SU-DHL-6 (cell line): Measurements from ENCODE around the gene SHISAL2A.

ENCODE experiments used
- H2AFZ ChIP-seq: fragments of 200-600 bp; sonication (generic); 2 replicates; pipeline ENCODE4 v1.6.1; 2014; ENCODE audit warnings: low read depth, mild to moderate bottlenecking, moderate library complexity, mixed read lengths, antibody characterized with exemption, low read length; ENCODE audit not compliant: severe bottlenecking
- H3F3A ChIP-seq: fragments of 200-600 bp; shearing (Covaris generic); 2 replicates; pipeline ENCODE4 v1.6.0; 2016; ENCODE audit warnings: antibody characterized with exemption, mild to moderate bottlenecking; ENCODE audit not compliant: insufficient read depth
- H3K27ac ChIP-seq: fragments of 200-600 bp; sonication (generic); 2 replicates; pipeline ENCODE4 v1.5.1; 2016; ENCODE audit warnings: low read depth, mild to moderate bottlenecking, low read length, moderate library complexity, mixed read lengths
- H3K27me3 ChIP-seq: fragments of 200-600 bp; sonication (generic), shearing (Covaris generic); 2 replicates; pipeline ENCODE4 v1.6.0; 2014; ENCODE audit warnings: mild to moderate bottlenecking, low read length
- H3K36me3 ChIP-seq: fragments of 200-600 bp; sonication (generic); 2 replicates; pipeline ENCODE4 v1.6.1; 2014; ENCODE audit warnings: mild to moderate bottlenecking, low read length, mixed read lengths
- H3K4me2 ChIP-seq: fragments of 300-600, 200-600 bp; shearing (Covaris generic), sonication (generic); 2 replicates; pipeline ENCODE4 v1.6.0; 2014; ENCODE audit warnings: low read length, low read depth, mild to moderate bottlenecking; ENCODE audit not compliant: poor library complexity, severe bottlenecking
- H3K4me3 ChIP-seq: fragments of 200-600 bp; sonication (generic); 2 replicates; pipeline ENCODE4 v1.5.1; 2014; ENCODE audit warnings: antibody characterized with exemption, low read length, mild to moderate bottlenecking, mixed read lengths; ENCODE audit not compliant: insufficient read depth, poor library complexity, severe bottlenecking
- H3K79me2 ChIP-seq: fragments of 200-600 bp; sonication (generic); 2 replicates; pipeline ENCODE4 v1.6.1; 2014; ENCODE audit warnings: mild to moderate bottlenecking, low read length, moderate library complexity; ENCODE audit not compliant: insufficient read depth
- H3K9ac ChIP-seq: fragments of 200-600 bp; sonication (generic); 2 replicates; pipeline ENCODE4 v1.7.0; 2014; ENCODE audit warnings: mild to moderate bottlenecking, low read length
- H3K9me2 ChIP-seq: fragments of 200-600 bp; sonication (generic); replicated peaks from 2 replicates; pipeline ENCODE4 v1.6.1; 2014; ENCODE audit warnings: low read length; ENCODE audit not compliant: insufficient read depth
- H3K9me3 ChIP-seq: fragments of 200-600 bp; sonication (generic); 2 replicates; pipeline ENCODE4 v1.6.1; 2014; ENCODE audit warnings: low read length, mixed read lengths; ENCODE audit not compliant: insufficient read depth
- H4K20me1 ChIP-seq: fragments of 200-600 bp; sonication (generic); 2 replicates; pipeline ENCODE4 v1.6.1; 2014; ENCODE audit warnings: low read depth, mild to moderate bottlenecking, antibody characterized with exemption, low read length, moderate library complexity, mixed read lengths
- EZH2phosphoT487 ChIP-seq: fragments of 200-600 bp; sonication (generic), shearing (Covaris generic); conservative IDR thresholded peaks from 2 replicates; pipeline ENCODE4 v1.6.1; 2018; ENCODE audit warnings: mild to moderate bottlenecking, antibody characterized with exemption, low read length, moderate library complexity, mixed read lengths
- TF ChIP-seq, protein P1 (sequence below): fragments of 200-600 bp; sonication (generic); IDR thresholded peaks from one replicate; pipeline ENCODE4 v1.5.1; 2017; ENCODE audit warnings: antibody characterized with exemption, mild to moderate bottlenecking, low read length, moderate library complexity; ENCODE audit not compliant: insufficient read depth, poor library complexity, severe bottlenecking

Gene SHISAL2A

DNA sequence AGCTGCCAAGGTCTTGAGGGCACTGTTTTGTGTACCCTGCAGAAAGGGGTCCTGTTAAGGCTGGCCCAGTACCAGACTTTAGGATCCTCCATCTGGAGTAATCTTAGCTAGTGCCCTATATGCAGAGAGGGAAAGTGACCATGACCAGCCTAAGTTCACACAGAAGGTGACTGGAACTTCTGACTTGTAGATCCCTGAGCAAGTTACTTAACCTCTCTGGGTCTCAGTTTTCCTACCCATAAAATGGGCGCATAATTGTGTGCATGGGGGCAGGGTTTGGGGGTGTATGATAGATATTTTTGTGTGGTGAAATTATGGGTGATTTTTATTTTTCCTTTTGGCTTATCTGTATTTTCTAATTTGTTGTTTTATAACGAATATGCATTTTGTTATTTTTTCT, 3.3 kb upstream of the SHISAL2A start:
- Histone ChIP-seq H3K79me2 (peaks cover 86% of the 10 kb centered on the region), H3K9ac (peak overlapping the region; percentile 15; the same call in 1 of the 2 replicates), H3K4me2 (peak overlapping the region; percentile 10)

DNA sequence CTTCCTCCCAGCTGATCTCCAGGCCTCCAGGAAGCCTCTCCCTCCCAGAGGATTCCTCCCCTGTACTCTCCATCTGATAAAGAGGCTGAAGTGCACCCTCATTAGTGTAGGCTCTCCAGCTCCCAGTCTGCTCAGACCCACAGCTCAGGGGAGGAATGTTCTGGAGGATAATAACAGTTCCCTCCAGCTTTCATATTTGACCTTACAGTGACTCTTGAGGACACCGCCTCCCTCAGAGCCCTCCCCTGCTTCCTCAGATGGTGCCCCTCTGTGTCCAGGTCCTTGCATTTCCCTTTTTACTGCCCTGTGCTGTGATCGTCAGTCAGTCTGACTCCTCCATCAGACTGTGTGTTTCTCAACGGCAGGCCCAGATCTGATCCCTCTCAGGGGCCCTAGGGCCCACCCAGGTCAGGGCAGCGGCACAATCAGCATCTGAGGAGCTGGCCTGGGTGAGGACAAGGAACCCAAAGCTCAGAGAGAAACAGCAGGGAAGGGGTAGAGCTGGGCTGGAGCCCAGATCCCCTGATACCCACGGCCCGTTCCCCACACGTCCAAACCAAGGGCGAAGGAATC, 1.1 kb upstream of the SHISAL2A start:
- H3K27me3 ChIP-seq, result no peaks in the 10 kb centered on the region
- no peaks in the 10 kb centered on the region for H3K9me2 ChIP-seq
- H3K9ac ChIP-seq, result peak overlapping the region; percentile 97
- H3K36me3 ChIP-seq, result no peaks in the 10 kb centered on the region
- TF ChIP-seq, protein P1, sequence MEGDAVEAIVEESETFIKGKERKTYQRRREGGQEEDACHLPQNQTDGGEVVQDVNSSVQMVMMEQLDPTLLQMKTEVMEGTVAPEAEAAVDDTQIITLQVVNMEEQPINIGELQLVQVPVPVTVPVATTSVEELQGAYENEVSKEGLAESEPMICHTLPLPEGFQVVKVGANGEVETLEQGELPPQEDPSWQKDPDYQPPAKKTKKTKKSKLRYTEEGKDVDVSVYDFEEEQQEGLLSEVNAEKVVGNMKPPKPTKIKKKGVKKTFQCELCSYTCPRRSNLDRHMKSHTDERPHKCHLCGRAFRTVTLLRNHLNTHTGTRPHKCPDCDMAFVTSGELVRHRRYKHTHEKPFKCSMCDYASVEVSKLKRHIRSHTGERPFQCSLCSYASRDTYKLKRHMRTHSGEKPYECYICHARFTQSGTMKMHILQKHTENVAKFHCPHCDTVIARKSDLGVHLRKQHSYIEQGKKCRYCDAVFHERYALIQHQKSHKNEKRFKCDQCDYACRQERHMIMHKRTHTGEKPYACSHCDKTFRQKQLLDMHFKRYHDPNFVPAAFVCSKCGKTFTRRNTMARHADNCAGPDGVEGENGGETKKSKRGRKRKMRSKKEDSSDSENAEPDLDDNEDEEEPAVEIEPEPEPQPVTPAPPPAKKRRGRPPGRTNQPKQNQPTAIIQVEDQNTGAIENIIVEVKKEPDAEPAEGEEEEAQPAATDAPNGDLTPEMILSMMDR, result no peak
- peak overlapping the region; percentile 96 for H3K27ac ChIP-seq
- H3F3A ChIP-seq, result peaks cover 38% of the 10 kb centered on the region
- H3K9me3 ChIP-seq, result no peaks in the 10 kb centered on the region
- no peak overlapping the region for H2AFZ ChIP-seq
- no peaks in the 10 kb centered on the region for H4K20me1 ChIP-seq
- peak overlapping the region; percentile 66 for H3K4me3 ChIP-seq
- peak overlapping the region; percentile 91 for H3K4me2 ChIP-seq
- H3K79me2 ChIP-seq, result peaks cover 81% of the 10 kb centered on the region

More for the DNA sequence above, 3.3 kb upstream of the SHISAL2A start:
- no peaks in the 10 kb centered on the region for H3K9me3 ChIP-seq
- H3K4me3 ChIP-seq, result no peak overlapping the region
- no peaks in the 10 kb centered on the region for H3K9me2 ChIP-seq
- H3F3A ChIP-seq, result peaks cover 18% of the 10 kb centered on the region; the same call in 1 of the 2 replicates
- no peaks in the 10 kb centered on the region for H4K20me1 ChIP-seq
- no peak for TF ChIP-seq EZH2phosphoT487
- TF ChIP-seq, protein P1, result no peak
- H3K36me3 ChIP-seq, result no peaks in the 10 kb centered on the region
- H2AFZ ChIP-seq, result no peak overlapping the region
- no peaks in the 10 kb centered on the region for H3K27me3 ChIP-seq
- peak overlapping the region; percentile 40 for H3K27ac ChIP-seq

DNA sequence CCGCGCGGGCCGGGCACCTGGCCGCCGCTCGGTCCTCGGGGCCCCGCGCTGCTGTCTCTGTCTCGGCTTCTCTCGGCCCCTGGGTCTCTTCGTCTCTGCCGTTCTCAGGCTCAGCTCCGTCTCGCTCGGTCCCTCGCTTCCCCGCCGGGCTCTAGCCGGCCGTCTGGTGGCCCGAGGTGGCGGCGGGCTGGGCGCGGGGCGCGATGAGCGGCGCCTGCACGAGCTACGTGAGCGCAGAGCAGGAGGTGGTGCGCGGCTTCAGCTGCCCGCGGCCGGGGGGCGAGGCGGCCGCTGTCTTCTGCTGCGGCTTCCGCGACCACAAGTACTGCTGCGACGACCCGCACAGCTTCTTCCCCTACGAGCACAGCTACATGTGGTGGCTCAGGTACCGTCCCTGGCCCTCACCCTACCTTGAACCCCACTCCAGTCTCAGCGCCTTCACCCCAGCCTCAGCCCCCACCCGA, 355 bp downstream of the SHISAL2A start:
- H3K4me3 ChIP-seq, result peak overlapping the region; percentile 61
- H3F3A ChIP-seq, result peaks cover 45% of the 10 kb centered on the region
- H3K9me2 ChIP-seq, result no peaks in the 10 kb centered on the region
- H3K9ac ChIP-seq, result peak overlapping the region; percentile 97
- TF ChIP-seq, protein P1, result no peak
- TF ChIP-seq EZH2phosphoT487, result no peak
- no peak overlapping the region for H2AFZ ChIP-seq
- peak overlapping the region; percentile 96 for H3K27ac ChIP-seq
- no peaks in the 10 kb centered on the region for H3K36me3 ChIP-seq
- no peaks in the 10 kb centered on the region for H3K9me3 ChIP-seq
- H3K27me3 ChIP-seq, result no peaks in the 10 kb centered on the region
- peaks cover 75% of the 10 kb centered on the region for H3K79me2 ChIP-seq
- no peaks in the 10 kb centered on the region for H4K20me1 ChIP-seq
- peak overlapping the region; percentile 80 for H3K4me2 ChIP-seq
